Activated CD4-positive, alpha-beta T cell treated with anti-CD3 and anti-CD28 coated beads for 36 hours (primary cell): Measurements from ENCODE around the gene ZNF436. TPM values are rescaled to one million over a fixed set of nuclear protein-coding genes. Genes with fewer than 3 reads are reported as not detected.
A peak's percentile ranks its signal among the peaks of the same experiment; 100 is the strongest.

Source experiments
- ATAC-seq: fragments of 200-7000 bp; cut with Tn5 transposase; one replicate; pipeline ENCODE4 v1.10.0; 2021; ENCODE audit warnings: mild to moderate bottlenecking, moderate library complexity
- CTCF ChIA-PET: fragments of 350-600 bp; sonication (Branson Sonifier 250); formaldehyde crosslinking; loops from one replicate; lab custom pipeline; 2021; ENCODE audit warnings: antibody characterized with exemption; lab: Charles Lee
- POLR2A ChIA-PET: fragments of 350-600 bp; sonication (Branson Sonifier 250); formaldehyde crosslinking; loops from one replicate; lab custom pipeline; 2021; ENCODE audit warnings: antibody characterized with exemption, inconsistent platforms; lab: Charles Lee
- DNase-seq: peaks from one replicate; pipeline ENCODE4 v3.0.0-alpha.2; 2020
- H3K27ac Mint-ChIP-seq: one replicate; pipeline ENCODE4 v1.8.0; 2021; ENCODE audit warnings: mixed read lengths
- H3K27me3 Mint-ChIP-seq: one replicate; pipeline ENCODE4 v1.8.0; 2021; ENCODE audit warnings: mixed read lengths
- H3K36me3 Mint-ChIP-seq: one replicate; pipeline ENCODE4 v1.8.0; 2021; ENCODE audit warnings: low read depth, mixed read lengths
- H3K4me1 Mint-ChIP-seq: one replicate; pipeline ENCODE4 v1.8.0; 2021; ENCODE audit warnings: mixed read lengths
- H3K4me3 Mint-ChIP-seq: one replicate; pipeline ENCODE4 v1.8.0; 2021; ENCODE audit warnings: mild to moderate bottlenecking, moderate library complexity, mixed read lengths
- H3K9me3 Mint-ChIP-seq: one replicate; pipeline ENCODE4 v1.8.0; 2021; ENCODE audit warnings: low read depth, mixed read lengths
- intact Hi-C, 2 experiments: fragments of 100-400 bp; cut with DNase I in 1 of 2; cut with micrococcal nuclease in 1 of 2; formaldehyde crosslinking; loops; one replicate each; pipeline versions ENCODE4 v1.14.2 to v1.15.1; 2022 to 2024; cut with DNase I, micrococcal nuclease
- total RNA-seq, 2 experiments: library from RNA; stranded (reverse); gene quantifications; one replicate each; pipeline ENCODE4 v1.2.3, GENCODE V29; 2021

The ZNF436 gene
- total RNA-seq, 2 experiments from 2014 or later = 5.2 to 6.1 TPM

GRCh38 chr1:23366598-23366997, 3.0 kb downstream of the ZNF436 start:
- DNase-seq (no peak), ATAC-seq (no peak)
- Mint-ChIP-seq H3K27ac (no peak overlapping the region), H3K9me3 (peaks cover 21% of the 10 kb centered on the region), H3K4me3 (peak overlapping the region; percentile 93), H3K4me1 (peaks cover 27% of the 10 kb centered on the region), H3K27me3 (no peaks in the 10 kb centered on the region), H3K36me3 (peaks cover 52% of the 10 kb centered on the region)
- ChIA-PET CTCF (interaction anchor here (0.9 to 1.4 kb wide), 3 partner anchors 22 to 38 kb away, joined by 3 to 4 read pairs (median 3); no protein-coding TSS in a partner anchor), POLR2A (no interaction called here)
- intact Hi-C loops = loop anchor here in 1 of 2 experiments (5.0 kb wide), 2 partner anchors 914 to 1584 kb away; partner anchors contain the start of genes USP48 and ZBTB40

- ATAC-seq (no peak), DNase-seq (no peak)
- H3K27me3 Mint-ChIP-seq = no peaks in the 10 kb centered on the region
- no peak overlapping the region for H3K27ac Mint-ChIP-seq
- POLR2A ChIA-PET = interaction anchor here (0.5 kb wide), 1 partner anchor 166 kb away, joined by 12 read pairs; no protein-coding TSS in a partner anchor
- intact Hi-C loops = loop anchor here in 1 of 2 experiments (5.0 kb wide), 2 partner anchors 914 to 1584 kb away; partner anchors contain the start of genes USP48 and ZBTB40
- H3K4me1 Mint-ChIP-seq = peaks cover 27% of the 10 kb centered on the region
- peak overlapping the region; percentile 93 for H3K4me3 Mint-ChIP-seq
- peaks cover 57% of the 10 kb centered on the region for H3K36me3 Mint-ChIP-seq
- CTCF ChIA-PET = interaction anchor here (0.7 to 1.4 kb wide), 2 partner anchors 9 to 21 kb away, joined by 3 to 4 read pairs; no protein-coding TSS in a partner anchor
- H3K9me3 Mint-ChIP-seq = peaks cover 22% of the 10 kb centered on the region
Measured at GRCh38 chr1:23366146-23366545, 3.5 kb downstream of the ZNF436 start.

GRCh38 chr1:23362218-23362713, 7.4 kb downstream of the ZNF436 start:
- DNase-seq (peak; percentile 17), ATAC-seq (no peak)
- H3K4me1 Mint-ChIP-seq = peaks cover 12% of the 10 kb centered on the region
- ChIA-PET CTCF (interaction anchor here (0.9 kb wide), 1 partner anchor 9 kb away, joined by 4 read pairs; no protein-coding TSS in a partner anchor), POLR2A (interaction anchor here (1.9 kb wide), 1 partner anchor 18 kb away, joined by 11 read pairs; the partner anchor contains the start of gene HNRNPR)
- no peaks in the 10 kb centered on the region for H3K27me3 Mint-ChIP-seq
- H3K27ac Mint-ChIP-seq = no peak overlapping the region
- intact Hi-C loops = no loop called here
- H3K4me3 Mint-ChIP-seq = no peak overlapping the region
- H3K9me3 Mint-ChIP-seq = peaks cover 40% of the 10 kb centered on the region
- peaks cover 82% of the 10 kb centered on the region for H3K36me3 Mint-ChIP-seq

GRCh38 chr1:23358310-23358875, 11.2 kb downstream of the ZNF436 start:
- H3K27ac Mint-ChIP-seq = no peak overlapping the region
- peaks cover 4% of the 10 kb centered on the region for H3K4me1 Mint-ChIP-seq
- H3K36me3 Mint-ChIP-seq = peaks cover 51% of the 10 kb centered on the region
- H3K4me3 Mint-ChIP-seq = no peak overlapping the region
- intact Hi-C loops = no loop called here
- DNase-seq (no peak), ATAC-seq (no peak)
- POLR2A ChIA-PET = interaction anchor here (3.1 kb wide), 1 partner anchor 14 kb away, joined by 14 read pairs; the partner anchor contains the start of gene HNRNPR
- H3K9me3 Mint-ChIP-seq = peaks cover 35% of the 10 kb centered on the region
- CTCF ChIA-PET = no interaction called here
- H3K27me3 Mint-ChIP-seq = no peaks in the 10 kb centered on the region

- CTCF ChIA-PET = interaction anchor here (0.6 kb wide), 1 partner anchor 9 kb away, joined by 3 read pairs; no protein-coding TSS in a partner anchor
Measured at GRCh38 chr1:23357138-23357908, 12.3 kb downstream of the ZNF436 start.

GRCh38 chr1:23356471-23357137, 13.0 kb downstream of the ZNF436 start:
- Mint-ChIP-seq H3K9me3 (peaks cover 20% of the 10 kb centered on the region), H3K27me3 (no peaks in the 10 kb centered on the region), H3K36me3 (peaks cover 33% of the 10 kb centered on the region), H3K27ac (no peak overlapping the region), H3K4me1 (peaks cover 4% of the 10 kb centered on the region), H3K4me3 (no peak overlapping the region)
- ATAC-seq = no peak
- CTCF ChIA-PET = interaction anchor here (0.6 kb wide), 3 partner anchors 9 to 23 kb away, joined by 3 to 5 read pairs (median 3); partner anchors contain the start of gene HNRNPR
- intact Hi-C loops = no loop called here
- POLR2A ChIA-PET = interaction anchor here (3.1 kb wide), 1 partner anchor 12 kb away, joined by 14 read pairs; the partner anchor contains the start of gene HNRNPR
- no peak for DNase-seq

More at GRCh38 chr1:23357138-23357908, 12.3 kb downstream of the ZNF436 start:
- Mint-ChIP-seq H3K36me3 (peaks cover 40% of the 10 kb centered on the region), H3K4me1 (peaks cover 4% of the 10 kb centered on the region), H3K27me3 (no peaks in the 10 kb centered on the region), H3K4me3 (no peak overlapping the region), H3K27ac (no peak overlapping the region), H3K9me3 (peaks cover 28% of the 10 kb centered on the region)
- DNase-seq (no peak), ATAC-seq (no peak)
- intact Hi-C loops = no loop called here
- POLR2A ChIA-PET = interaction anchor here (0.6 to 3.1 kb wide), 2 partner anchors 10 to 13 kb away, joined by 6 to 14 read pairs; partner anchors contain the start of gene HNRNPR

GRCh38 chr1:23354245-23354644, 15.4 kb downstream of the ZNF436 start:
- Mint-ChIP-seq H3K9me3 (peaks cover 6% of the 10 kb centered on the region), H3K36me3 (peaks cover 10% of the 10 kb centered on the region), H3K27me3 (no peaks in the 10 kb centered on the region), H3K27ac (no peak overlapping the region), H3K4me1 (peaks cover 4% of the 10 kb centered on the region), H3K4me3 (no peak overlapping the region)
- peak; percentile 29 for DNase-seq
- peak; percentile 66 for ATAC-seq
- CTCF ChIA-PET = interaction anchor here (1.2 to 1.9 kb wide), 3 partner anchors 10 to 14 kb away, joined by 3 to 7 read pairs (median 3); no protein-coding TSS in a partner anchor
- intact Hi-C loops = no loop called here
- POLR2A ChIA-PET = no interaction called here

GRCh38 chr1:23352096-23352695, 17.4 kb downstream of the ZNF436 start:
- H3K9me3 Mint-ChIP-seq = peaks cover 1% of the 10 kb centered on the region
- CTCF ChIA-PET = interaction anchor here (1.2 kb wide), 1 partner anchor 10 kb away, joined by 4 read pairs; no protein-coding TSS in a partner anchor
- H3K4me3 Mint-ChIP-seq = no peak overlapping the region
- no peaks in the 10 kb centered on the region for H3K27me3 Mint-ChIP-seq
- DNase-seq = no peak
- H3K4me1 Mint-ChIP-seq = peaks cover 4% of the 10 kb centered on the region
- POLR2A ChIA-PET = interaction anchor here (0.8 kb wide), 1 partner anchor 9 kb away, joined by 4 read pairs; no protein-coding TSS in a partner anchor
- ATAC-seq = no peak
- no peak overlapping the region for H3K27ac Mint-ChIP-seq
- intact Hi-C loops = no loop called here
- no peaks in the 10 kb centered on the region for H3K36me3 Mint-ChIP-seq

GRCh38 chr1:23345920-23346319, 23.7 kb downstream of the ZNF436 start:
- H3K27me3 Mint-ChIP-seq = no peaks in the 10 kb centered on the region
- H3K4me3 Mint-ChIP-seq = no peak overlapping the region
- ATAC-seq = no peak
- DNase-seq = no peak
- intact Hi-C loops = loop anchor here in 1 of 2 experiments (10.0 kb wide), 2 partner anchors 1291 to 1299 kb away; partner anchors contain the start of genes CDC42 and SRRM1
- POLR2A ChIA-PET = interaction anchor here (0.6 kb wide), 1 partner anchor 784 kb away, joined by 3 read pairs; no protein-coding TSS in a partner anchor
- CTCF ChIA-PET = no interaction called here
- no peak overlapping the region for H3K27ac Mint-ChIP-seq
- peaks cover 21% of the 10 kb centered on the region for H3K36me3 Mint-ChIP-seq
- peaks cover 19% of the 10 kb centered on the region for H3K4me1 Mint-ChIP-seq
- no peaks in the 10 kb centered on the region for H3K9me3 Mint-ChIP-seq

- ATAC-seq (peak; percentile 2), DNase-seq (no peak)
- intact Hi-C loops = loop anchor here (1.0 to 10.0 kb wide), 11 partner anchors 23 to 1320 kb away; partner anchors contain the start of genes ASAP3 (in 1 of the 2), CDC42 (in 1 of the 2), E2F2 (in 1 of the 2) and GALE (in 1 of the 2)
- H3K27me3 Mint-ChIP-seq = no peaks in the 10 kb centered on the region
- no peaks in the 10 kb centered on the region for H3K9me3 Mint-ChIP-seq
- peaks cover 28% of the 10 kb centered on the region for H3K4me1 Mint-ChIP-seq
- ChIA-PET POLR2A (interaction anchor here (0.6 to 1.7 kb wide), 6 partner anchors 12 to 347 kb away, joined by 3 to 47 read pairs (median 12); partner anchors contain the start of genes RPL11 and ZNF436), CTCF (interaction anchor here (0.6 to 1.7 kb wide), 6 partner anchors 9 to 190 kb away, joined by 3 to 10 read pairs (median 4); no protein-coding TSS in a partner anchor)
- H3K27ac Mint-ChIP-seq = peak overlapping the region; percentile 95
- peaks cover 25% of the 10 kb centered on the region for H3K36me3 Mint-ChIP-seq
- H3K4me3 Mint-ChIP-seq = peak overlapping the region; percentile 85
Measured at GRCh38 chr1:23344987-23345472, 24.6 kb downstream of the ZNF436 start.
